HG02885 (cell line): Measurements from ENCODE around the gene MRPL42.
"Not testable (repeated sequence)": the region's sequence is repeated elsewhere in the genome, so short reads cannot be mapped to it uniquely, and the experiment has no call there.

Experiments used
- ATAC-seq: cut with Tn5 transposase; IDR thresholded peaks from one replicate; pipeline ENCODE4 v1.9.1; 2021; ENCODE audit warnings: mild to moderate bottlenecking; ENCODE audit not compliant: unreplicated experiment, poor library complexity

The MRPL42 gene

GRCh38 chr12:93484315-93484981 is 17.1 kb downstream of the MRPL42 start:
- no peak for ATAC-seq

- ATAC-seq, result not testable (repeated sequence)
These were observed 25.5 kb downstream of the MRPL42 start for GRCh38 chr12:93492808-93493207.

GRCh38 chr12:93494096-93494495 is 26.8 kb downstream of the MRPL42 start:
- no peak for ATAC-seq

DNA sequence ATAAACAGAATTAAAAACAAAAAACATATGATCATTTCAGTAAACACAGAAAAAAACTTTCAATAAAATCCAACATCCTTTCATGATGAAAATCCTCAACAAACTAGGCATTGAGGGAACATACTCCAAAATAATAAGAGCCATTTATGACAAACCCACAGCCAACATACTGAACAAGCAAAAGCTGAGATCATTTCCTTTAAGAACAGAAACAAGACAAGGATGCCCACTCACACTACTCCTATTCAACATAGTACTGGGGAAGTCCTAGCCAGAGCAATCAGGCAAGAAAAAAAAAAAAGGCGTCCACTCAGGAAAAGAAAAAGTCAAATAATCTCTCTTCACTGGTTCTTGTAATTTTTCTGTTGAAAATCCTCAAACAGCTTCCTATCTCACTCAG is 30.1 kb downstream of the MRPL42 start:
- no peak for ATAC-seq

DNA sequence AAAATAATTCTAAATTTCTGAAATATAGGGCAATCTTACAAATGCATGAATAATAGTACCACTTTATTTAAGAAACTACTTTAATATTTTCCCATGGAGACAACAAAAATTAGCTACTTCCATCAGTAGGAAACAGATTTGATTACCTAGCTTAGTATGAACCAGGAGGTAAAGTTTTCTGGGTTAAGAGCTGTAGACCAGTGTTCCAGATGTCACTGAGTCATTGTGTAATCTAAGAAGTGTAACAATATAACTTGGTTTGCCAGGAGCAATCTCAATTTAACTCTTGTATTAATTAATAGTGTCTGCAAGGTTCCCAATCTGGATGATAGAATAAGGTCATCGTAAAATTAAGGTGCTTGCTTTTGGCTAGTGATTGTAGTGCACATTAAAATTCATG is 31.5 kb downstream of the MRPL42 start:
- ATAC-seq, result not testable (repeated sequence)

- ATAC-seq, result no peak
These were observed 32.9 kb downstream of the MRPL42 start for GRCh38 chr12:93500201-93500600.

- ATAC-seq, result no peak
These were observed 33.4 kb downstream of the MRPL42 start for GRCh38 chr12:93500667-93501066.

- ATAC-seq, result no peak
These were observed 35.7 kb downstream of the MRPL42 start for GRCh38 chr12:93502802-93503623.

- no peak for ATAC-seq
These were observed 39.9 kb downstream of the MRPL42 start for GRCh38 chr12:93507165-93507564.

DNA sequence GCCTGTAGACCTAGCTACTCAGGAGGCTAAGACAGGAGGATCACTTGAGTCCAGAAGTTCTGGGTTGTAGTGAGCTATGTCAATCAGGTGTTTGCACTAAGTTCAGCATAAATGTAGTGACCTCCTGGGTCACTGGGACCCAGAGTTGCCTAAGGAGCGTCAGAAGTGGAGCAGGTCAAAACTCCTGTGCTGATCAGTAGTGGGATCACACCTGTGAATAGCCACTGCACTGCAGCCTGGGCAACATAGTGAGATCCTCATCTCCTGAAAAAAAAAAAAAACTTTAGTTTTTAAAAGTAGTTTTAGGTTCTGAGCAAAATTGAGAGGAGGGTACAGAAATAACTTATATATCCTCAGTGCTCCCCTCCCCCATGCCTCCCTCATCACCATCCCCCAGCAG is 42.2 kb downstream of the MRPL42 start:
- no peak for ATAC-seq

DNA sequence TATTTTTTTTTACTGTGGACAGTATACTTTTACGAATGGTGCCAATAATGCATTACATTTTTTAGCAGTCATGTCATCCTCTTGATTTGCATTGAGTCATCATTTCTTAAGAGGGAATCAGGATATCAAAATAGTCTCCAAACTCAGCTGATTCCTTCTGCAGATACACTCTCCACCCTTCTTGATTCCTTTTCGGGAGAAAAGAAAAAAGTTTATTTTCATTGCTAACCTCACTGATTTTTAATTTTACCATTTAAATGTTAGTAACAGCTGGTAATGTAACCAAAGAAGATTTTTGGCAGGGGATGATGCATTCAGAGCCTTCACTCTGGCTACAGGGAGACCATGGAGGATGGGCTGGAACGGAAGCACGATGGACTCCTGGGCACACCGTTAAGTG is 47.5 kb downstream of the MRPL42 start:
- no peak for ATAC-seq

GRCh38 chr12:93518725-93519124 is 51.4 kb downstream of the MRPL42 start:
- no peak for ATAC-seq

GRCh38 chr12:93519859-93520258 is 52.5 kb downstream of the MRPL42 start:
- ATAC-seq, result no peak

DNA sequence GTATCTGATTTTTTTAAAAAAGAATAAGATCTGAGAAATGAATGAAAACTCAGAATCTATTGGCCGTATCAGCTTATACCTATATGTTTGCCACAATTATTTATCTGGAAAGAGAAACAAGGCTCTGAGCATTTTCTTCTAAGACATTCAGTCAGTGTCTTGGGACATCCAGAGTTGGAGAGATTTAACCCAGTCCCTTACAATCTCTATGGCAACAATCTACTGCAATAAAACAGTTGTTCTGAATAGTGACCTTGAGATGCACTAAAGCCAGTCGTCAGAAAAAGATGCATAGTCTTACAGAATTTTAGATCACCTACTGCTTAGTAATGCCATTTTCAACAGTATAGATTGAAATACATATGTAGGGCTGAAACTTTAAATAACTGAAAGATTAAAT is 53.1 kb downstream of the MRPL42 start:
- no peak for ATAC-seq

DNA sequence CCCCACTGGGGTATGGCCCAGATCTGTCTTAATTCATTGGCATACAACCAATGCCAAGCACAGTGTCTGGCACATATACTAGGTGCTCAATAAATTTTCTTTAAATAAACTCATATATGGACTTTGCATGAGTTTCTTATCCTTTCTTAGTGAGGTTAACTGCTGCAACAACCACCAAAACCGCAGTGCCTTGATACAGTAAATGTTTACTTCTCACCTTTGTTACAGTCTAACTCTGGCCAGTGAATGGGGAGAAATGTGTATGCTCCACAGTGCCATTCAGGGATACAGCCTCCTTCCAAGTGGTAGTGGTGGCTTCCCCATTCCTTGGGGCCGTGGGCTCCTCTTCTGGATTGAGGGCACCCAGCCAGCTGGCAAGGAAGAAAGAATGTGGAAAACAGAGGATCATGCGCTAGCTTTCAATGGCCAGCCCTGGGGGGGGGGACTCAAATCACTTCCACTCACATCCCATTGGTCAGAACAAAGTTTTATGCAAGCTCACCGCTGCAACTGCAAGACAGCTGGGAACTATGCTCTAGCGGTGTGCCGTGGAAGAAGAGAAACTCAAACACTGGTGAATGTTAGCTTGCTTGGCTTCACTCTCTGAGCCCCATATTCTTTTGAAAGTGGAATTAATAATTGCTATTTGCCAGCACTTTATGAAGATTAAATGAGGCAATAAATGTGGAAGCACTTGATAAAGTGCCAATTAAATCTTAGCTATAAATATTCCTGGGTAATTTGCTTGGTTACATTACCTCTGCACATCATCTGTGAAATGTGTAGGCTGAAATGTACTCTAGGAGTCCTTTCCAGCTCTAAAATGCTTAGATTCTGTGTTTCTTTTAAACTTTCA is 54.1 kb downstream of the MRPL42 start:
- ATAC-seq, result no peak

- no peak for ATAC-seq
These were observed 57.2 kb downstream of the MRPL42 start for GRCh38 chr12:93524386-93525133.

- ATAC-seq, result no peak
These were observed 59.6 kb downstream of the MRPL42 start for GRCh38 chr12:93526786-93527428.

- no peak for ATAC-seq
These were observed 63.0 kb downstream of the MRPL42 start for GRCh38 chr12:93530358-93530757.

- ATAC-seq, result no peak
These were observed 66.0 kb downstream of the MRPL42 start for GRCh38 chr12:93533310-93533709.
